DND-41 (cell line): ENCODE measurements around the gene TK2.

Source experiments
- EZH2 ChIP-seq: IDR thresholded peaks from 3 replicates; pipeline ENCODE4 v1.6.1; 2012; ENCODE audit warnings: borderline replicate concordance, low read depth, mild to moderate bottlenecking, moderate library complexity, low read length, inconsistent platforms; ENCODE audit not compliant: severe bottlenecking
- TF ChIP-seq, protein P1 (sequence below): IDR thresholded peaks from 2 replicates; pipeline ENCODE4 v1.5.1; 2012; ENCODE audit warnings: borderline replicate concordance, low read length, moderate library complexity, mild to moderate bottlenecking; ENCODE audit not compliant: poor library complexity, severe bottlenecking; ENCODE audit errors: extremely low read depth

DNA sequence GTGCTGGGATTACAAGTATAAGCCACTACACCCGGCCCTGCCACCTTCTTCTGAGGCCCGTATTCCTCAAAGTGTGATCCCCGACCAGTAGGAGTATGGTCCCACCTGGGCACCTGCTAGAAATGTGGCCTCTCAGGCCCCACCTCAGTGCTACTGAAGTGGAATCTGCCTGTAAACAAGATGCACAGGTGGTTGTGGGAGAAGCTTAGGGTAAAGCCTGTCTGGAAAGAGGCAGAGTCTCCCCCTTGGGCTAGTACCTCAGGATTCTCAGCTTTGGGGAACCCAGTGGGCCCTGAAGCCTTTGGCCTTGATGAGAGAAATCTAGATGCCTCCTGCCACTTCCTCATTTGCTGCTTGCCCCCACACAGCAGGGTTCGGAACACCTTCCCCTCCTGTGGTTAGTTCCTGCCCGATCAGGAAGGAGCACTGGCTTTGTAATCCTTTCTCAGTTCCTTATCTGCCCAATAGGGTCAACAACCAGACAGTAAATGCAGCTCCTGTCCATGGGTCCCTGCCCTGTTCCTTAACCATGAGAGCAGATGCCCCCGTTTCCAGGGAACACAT is 25.2 kb downstream of the TK2 start:
- TF ChIP-seq, protein P1, sequence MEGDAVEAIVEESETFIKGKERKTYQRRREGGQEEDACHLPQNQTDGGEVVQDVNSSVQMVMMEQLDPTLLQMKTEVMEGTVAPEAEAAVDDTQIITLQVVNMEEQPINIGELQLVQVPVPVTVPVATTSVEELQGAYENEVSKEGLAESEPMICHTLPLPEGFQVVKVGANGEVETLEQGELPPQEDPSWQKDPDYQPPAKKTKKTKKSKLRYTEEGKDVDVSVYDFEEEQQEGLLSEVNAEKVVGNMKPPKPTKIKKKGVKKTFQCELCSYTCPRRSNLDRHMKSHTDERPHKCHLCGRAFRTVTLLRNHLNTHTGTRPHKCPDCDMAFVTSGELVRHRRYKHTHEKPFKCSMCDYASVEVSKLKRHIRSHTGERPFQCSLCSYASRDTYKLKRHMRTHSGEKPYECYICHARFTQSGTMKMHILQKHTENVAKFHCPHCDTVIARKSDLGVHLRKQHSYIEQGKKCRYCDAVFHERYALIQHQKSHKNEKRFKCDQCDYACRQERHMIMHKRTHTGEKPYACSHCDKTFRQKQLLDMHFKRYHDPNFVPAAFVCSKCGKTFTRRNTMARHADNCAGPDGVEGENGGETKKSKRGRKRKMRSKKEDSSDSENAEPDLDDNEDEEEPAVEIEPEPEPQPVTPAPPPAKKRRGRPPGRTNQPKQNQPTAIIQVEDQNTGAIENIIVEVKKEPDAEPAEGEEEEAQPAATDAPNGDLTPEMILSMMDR, result peak; percentile 31
- TF ChIP-seq EZH2, result no peak
